GM20431 (cell line): ENCODE results near the gene TRIAP1.

Source experiments
- in situ Hi-C: fragments of 300-500 bp; cut with MseI, MboI; formaldehyde crosslinking; loops from one replicate; pipeline ENCODE4 v1.15.0; 2020; ENCODE audit warnings: low sequenced_read_pairs; ENCODE audit not compliant: unreplicated experiment

Gene TRIAP1

GRCh38 chr12:120437735-120438494 lies 8.3 kb downstream of the TRIAP1 start, which contains the start of gene COX6A1:
COX6A1 (plus strand) TSS chr12:120438113; CDS start chr12:120438127, 14 bp downstream.
- in situ Hi-C loops, result no loop called here

- in situ Hi-C loops, result no loop called here
Measured at GRCh38 chr12:120432772-120433525, 13.2 kb downstream of the TRIAP1 start.

- in situ Hi-C loops, result no loop called here
Measured at GRCh38 chr12:120429368-120429767, 16.8 kb downstream of the TRIAP1 start.

GRCh38 chr12:120428597-120429229 lies 17.5 kb downstream of the TRIAP1 start:
- in situ Hi-C loops, result no loop called here

GRCh38 chr12:120425797-120426196 lies 20.4 kb downstream of the TRIAP1 start:
- in situ Hi-C loops, result no loop called here

- in situ Hi-C loops, result no loop called here
Measured at GRCh38 chr12:120422892-120423456, 23.2 kb downstream of the TRIAP1 start.

- in situ Hi-C loops, result no loop called here
Measured at GRCh38 chr12:120421701-120422100, 24.5 kb downstream of the TRIAP1 start.

- in situ Hi-C loops, result no loop called here
Measured at GRCh38 chr12:120417917-120418580, 28.1 kb downstream of the TRIAP1 start.

GRCh38 chr12:120416490-120417216 lies 29.5 kb downstream of the TRIAP1 start:
- in situ Hi-C loops, result no loop called here

- in situ Hi-C loops, result no loop called here
Measured at GRCh38 chr12:120413901-120414695, 32.1 kb downstream of the TRIAP1 start.

GRCh38 chr12:120412421-120412820 lies 33.8 kb downstream of the TRIAP1 start:
- in situ Hi-C loops, result no loop called here

GRCh38 chr12:120408771-120409170 lies 37.4 kb downstream of the TRIAP1 start:
- in situ Hi-C loops, result no loop called here

GRCh38 chr12:120406553-120406952 lies 39.6 kb downstream of the TRIAP1 start:
- in situ Hi-C loops, result no loop called here

- in situ Hi-C loops, result no loop called here
Measured at GRCh38 chr12:120406069-120406468, 40.1 kb downstream of the TRIAP1 start.

- in situ Hi-C loops, result no loop called here
Measured at GRCh38 chr12:120404271-120404670, 41.9 kb downstream of the TRIAP1 start.

- in situ Hi-C loops, result no loop called here
Measured at GRCh38 chr12:120403869-120404268, 42.3 kb downstream of the TRIAP1 start.

- in situ Hi-C loops, result no loop called here
Measured at GRCh38 chr12:120402217-120402616, 44.0 kb downstream of the TRIAP1 start.

GRCh38 chr12:120399531-120399930 lies 46.7 kb downstream of the TRIAP1 start:
- in situ Hi-C loops, result no loop called here
